Measurements from ENCODE around the gene NRXN3. TPM values are rescaled to one million over a fixed set of nuclear protein-coding genes. Genes with fewer than 3 reads are reported as not detected.

The NRXN3 gene
- total RNA-seq, result not detected

DNA sequence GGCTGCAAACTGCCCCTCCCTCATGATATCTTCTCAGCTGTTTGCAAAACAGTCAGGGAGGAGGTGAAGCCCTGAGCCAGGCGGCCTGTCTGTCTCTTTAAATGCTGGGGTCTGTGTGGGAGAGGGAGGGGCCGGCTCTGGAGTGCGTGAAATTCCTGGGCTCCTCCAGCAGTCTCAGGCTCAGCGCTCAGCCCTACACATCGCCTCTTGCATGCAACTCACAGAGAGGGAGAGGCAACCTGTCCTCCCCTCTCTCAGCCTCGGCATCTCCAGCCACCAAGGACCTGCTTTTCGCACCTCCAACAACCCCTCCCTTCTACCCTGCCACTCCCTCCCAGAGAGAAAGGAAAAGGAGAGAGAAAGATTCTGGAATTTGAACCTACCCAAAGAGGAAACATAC lies at the start of gene NRXN3:
TSS of gene NRXN3 (plus strand) at position 171 of the 400 bp plus-strand sequence. CDS start 72,721 bp downstream, outside the sequence.
- no peaks in the 10 kb centered on the region for H3K36me3 Mint-ChIP-seq (ENCODE audit: insufficient read depth in 2 of 2)
- no peak within 1 kb of the TSS for H3K4me3 Mint-ChIP-seq
- H3K27ac Mint-ChIP-seq, result no peak within 1 kb of the TSS
- H3K9me3 Mint-ChIP-seq, result peaks cover 1 to 2% of the 10 kb centered on the region in 2 donors
- no peaks in the 10 kb centered on the region for H3K4me1 Mint-ChIP-seq (ENCODE audit: low read depth)
- H3K27me3 Mint-ChIP-seq (ENCODE audit: low read depth), result peaks cover 30% of the 10 kb centered on the region
- ATAC-seq (replicated peaks in 1 of 2), result no peak
- no peak for DNase-seq

DNA sequence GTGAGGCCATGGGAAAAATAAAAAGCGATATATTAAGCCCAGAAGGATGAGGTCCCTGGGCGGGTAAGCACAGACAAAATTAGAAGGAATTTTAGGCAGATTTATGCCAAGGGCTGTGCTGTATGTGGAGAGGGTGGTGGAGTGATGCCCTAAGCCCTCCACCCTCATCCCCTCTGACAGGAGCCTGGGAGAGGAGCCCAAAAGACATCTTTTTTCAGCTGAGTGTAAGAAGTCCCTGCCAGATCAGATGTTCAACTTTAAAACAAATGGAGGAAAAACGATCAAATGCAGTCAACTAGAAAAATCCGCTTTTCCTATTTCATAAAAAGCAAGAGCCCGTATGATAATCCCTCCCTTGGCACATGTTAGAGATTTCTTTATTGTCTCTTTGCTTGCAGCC lies 47.7 kb upstream of the NRXN3 start:
- no peak for ATAC-seq (replicated peaks in 1 of 2)
- DNase-seq, result no peak
- H3K9me3 Mint-ChIP-seq, result peaks cover 0 to 2% of the 10 kb centered on the region in 2 donors
- no peak overlapping the region for H3K4me3 Mint-ChIP-seq
- no peaks in the 10 kb centered on the region for H3K4me1 Mint-ChIP-seq (ENCODE audit: low read depth)
- peaks cover 13% of the 10 kb centered on the region for H3K27me3 Mint-ChIP-seq (ENCODE audit: low read depth)
- no peaks in the 10 kb centered on the region for H3K36me3 Mint-ChIP-seq (ENCODE audit: insufficient read depth in 2 of 2)
- no peak overlapping the region for H3K27ac Mint-ChIP-seq

DNA sequence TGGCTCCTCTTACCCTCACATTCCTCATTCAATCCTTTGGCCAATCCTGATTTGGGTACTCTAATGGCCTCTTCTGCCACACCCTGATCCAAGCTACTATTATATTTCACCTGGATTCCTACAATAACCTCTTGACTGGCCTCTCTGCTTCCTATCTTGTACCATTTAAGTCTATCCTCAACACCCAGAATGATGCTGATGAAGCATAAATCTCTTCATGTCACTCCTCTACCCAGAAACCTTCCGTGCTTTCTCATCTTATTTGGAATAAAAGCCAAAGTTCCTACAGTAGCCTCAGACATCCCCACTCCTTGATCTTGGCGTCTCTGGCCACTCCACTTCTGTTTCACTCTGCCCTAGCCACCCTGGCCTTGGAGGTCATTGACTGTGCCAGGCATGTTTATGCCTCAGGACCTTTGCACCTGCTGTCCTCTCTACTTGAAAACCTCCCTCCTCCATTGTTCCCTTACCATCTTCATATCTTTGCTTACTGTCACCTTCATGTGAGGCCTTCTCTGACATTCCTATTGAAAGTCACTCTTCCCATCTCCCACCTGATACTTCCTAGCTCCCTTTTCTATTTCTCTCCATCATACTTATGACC lies 46.4 kb upstream of the NRXN3 start:
- H3K9me3 Mint-ChIP-seq, result peaks cover 0 to 2% of the 10 kb centered on the region in 2 donors
- DNase-seq (no peak), ATAC-seq (replicated peaks in 1 of 2) (no peak)
- no peak overlapping the region for H3K4me3 Mint-ChIP-seq
- no peaks in the 10 kb centered on the region for H3K36me3 Mint-ChIP-seq (ENCODE audit: insufficient read depth in 2 of 2)
- peaks cover 13% of the 10 kb centered on the region for H3K27me3 Mint-ChIP-seq (ENCODE audit: low read depth)
- no peak overlapping the region for H3K27ac Mint-ChIP-seq
- no peaks in the 10 kb centered on the region for H3K4me1 Mint-ChIP-seq (ENCODE audit: low read depth)

DNA sequence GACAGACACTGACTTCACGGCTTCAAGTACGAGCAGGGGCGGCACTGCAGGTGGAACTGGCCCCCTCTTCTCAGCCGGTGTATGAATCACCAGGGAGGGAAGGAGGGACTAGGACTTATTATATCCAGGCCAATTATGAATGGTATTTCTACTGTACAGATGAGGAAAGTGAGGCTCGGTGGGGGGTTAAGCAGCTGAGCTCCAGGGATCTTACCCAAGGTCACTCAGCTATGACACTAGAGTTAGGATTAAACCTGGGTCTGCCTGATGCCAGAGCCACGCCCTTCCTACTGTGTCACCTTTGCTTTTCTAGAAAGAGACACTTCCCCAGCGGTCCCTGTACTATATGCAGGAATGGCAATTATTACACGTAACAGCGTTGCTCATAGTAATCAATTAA lies 42.2 kb upstream of the NRXN3 start:
- Mint-ChIP-seq H3K27me3 (ENCODE audit: low read depth) (peaks cover 8% of the 10 kb centered on the region), H3K4me1 (ENCODE audit: low read depth) (no peaks in the 10 kb centered on the region), H3K4me3 (no peak overlapping the region), H3K27ac (no peak overlapping the region), H3K9me3 (peaks cover 0 to 2% of the 10 kb centered on the region in 2 donors), H3K36me3 (ENCODE audit: insufficient read depth in 2 of 2) (no peaks in the 10 kb centered on the region)
- ATAC-seq (replicated peaks in 1 of 2), result no peak
- DNase-seq, result no peak

DNA sequence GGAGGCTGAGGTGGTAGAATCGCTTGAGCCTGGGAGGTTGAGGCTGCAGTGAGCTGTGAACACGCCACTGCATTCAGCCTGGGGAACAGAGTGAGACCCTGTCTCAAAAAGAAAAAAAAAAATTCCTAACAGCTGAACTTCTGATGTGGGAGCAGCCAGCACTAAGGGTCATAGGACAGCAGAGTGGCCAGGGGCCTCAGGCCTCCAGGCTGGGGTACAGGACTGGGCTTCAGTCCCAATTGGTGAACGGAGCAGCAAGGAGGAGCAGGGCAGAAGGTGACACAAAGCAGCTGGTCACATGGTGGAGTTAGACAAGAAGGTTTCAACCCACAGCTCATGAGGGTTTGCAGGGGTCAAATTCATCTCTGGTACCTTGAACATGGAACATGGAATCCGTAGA lies 40.8 kb upstream of the NRXN3 start:
- no peak for DNase-seq
- no peaks in the 10 kb centered on the region for H3K9me3 Mint-ChIP-seq
- peaks cover 2% of the 10 kb centered on the region for H3K27me3 Mint-ChIP-seq (ENCODE audit: low read depth)
- no peak for ATAC-seq (replicated peaks in 1 of 2)
- H3K36me3 Mint-ChIP-seq (ENCODE audit: insufficient read depth in 2 of 2), result no peaks in the 10 kb centered on the region
- H3K4me1 Mint-ChIP-seq (ENCODE audit: low read depth), result no peaks in the 10 kb centered on the region
- no peak overlapping the region for H3K27ac Mint-ChIP-seq
- H3K4me3 Mint-ChIP-seq, result no peak overlapping the region

DNA sequence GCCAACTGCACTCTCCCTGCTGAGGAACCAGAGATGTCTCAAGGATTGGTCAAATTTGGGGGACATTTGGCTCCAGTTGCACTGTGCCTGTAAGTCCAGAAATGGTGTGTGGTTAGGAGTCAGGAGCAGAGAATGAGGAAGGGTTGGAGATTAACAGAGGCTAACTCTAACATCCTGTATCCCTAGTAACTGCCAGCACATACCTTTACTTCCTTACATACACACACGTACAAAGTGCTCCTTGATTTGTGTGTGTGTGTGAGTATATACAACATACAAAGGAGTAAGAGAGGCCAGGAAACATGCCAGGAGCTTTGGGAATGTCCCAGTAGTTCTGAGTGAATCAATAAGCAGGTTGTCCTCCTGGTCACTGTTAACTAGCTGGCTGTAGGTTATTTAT lies 39.8 kb upstream of the NRXN3 start:
- Mint-ChIP-seq H3K4me1 (ENCODE audit: low read depth) (peaks cover under 1% of the 10 kb centered on the region), H3K4me3 (no peak overlapping the region), H3K27ac (no peak overlapping the region), H3K36me3 (ENCODE audit: insufficient read depth in 2 of 2) (no peaks in the 10 kb centered on the region), H3K9me3 (no peaks in the 10 kb centered on the region), H3K27me3 (ENCODE audit: low read depth) (peaks cover 6% of the 10 kb centered on the region)
- no peak for ATAC-seq (replicated peaks in 1 of 2)
- DNase-seq, result no peak

DNA sequence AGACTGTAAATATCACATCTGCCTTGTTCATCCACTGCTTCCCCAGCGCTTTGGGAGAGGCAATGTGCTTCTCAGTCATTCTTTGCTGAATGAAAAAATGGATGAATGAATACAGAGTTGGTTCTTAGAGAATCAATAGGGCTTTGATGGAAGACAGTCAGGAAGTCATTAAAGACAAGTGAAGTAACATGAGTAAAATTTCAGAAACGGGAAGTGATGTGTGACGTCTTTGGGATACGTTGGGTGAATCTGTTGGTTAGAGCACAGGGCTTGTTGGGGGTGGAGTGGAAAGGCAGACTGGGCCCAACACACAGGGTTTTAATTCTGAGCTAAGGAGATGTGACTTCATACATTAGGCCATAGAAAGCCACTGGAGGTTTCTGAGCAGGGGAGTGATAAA lies 39.0 kb upstream of the NRXN3 start:
- Mint-ChIP-seq H3K4me3 (no peak overlapping the region), H3K9me3 (no peaks in the 10 kb centered on the region), H3K27me3 (ENCODE audit: low read depth) (peaks cover 6% of the 10 kb centered on the region), H3K36me3 (ENCODE audit: insufficient read depth in 2 of 2) (no peaks in the 10 kb centered on the region), H3K27ac (no peak overlapping the region), H3K4me1 (ENCODE audit: low read depth) (peaks cover 9% of the 10 kb centered on the region)
- no peak for ATAC-seq (replicated peaks in 1 of 2)
- DNase-seq, result no peak

DNA sequence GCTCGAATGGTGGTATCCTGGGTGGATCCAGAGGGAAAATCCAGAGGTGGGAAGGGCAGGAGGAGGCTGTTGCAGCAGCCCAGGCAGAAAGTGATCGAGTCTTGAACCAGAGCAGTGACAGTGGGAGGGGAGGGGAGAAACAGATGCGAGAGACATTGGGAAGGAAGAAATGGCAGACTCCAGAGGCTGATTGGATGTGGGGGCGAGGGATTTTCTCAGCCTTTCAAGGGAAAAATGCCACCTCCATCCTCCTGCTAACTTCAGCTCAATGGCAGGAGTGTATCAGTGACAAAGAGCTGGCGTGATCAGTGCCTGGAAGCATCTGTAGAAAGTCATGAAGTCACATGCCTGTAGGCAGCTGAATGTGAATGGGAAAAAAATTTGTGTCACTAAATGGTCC lies 38.6 kb upstream of the NRXN3 start:
- DNase-seq, result no peak
- H3K27me3 Mint-ChIP-seq (ENCODE audit: low read depth), result peaks cover 6% of the 10 kb centered on the region

DNA sequence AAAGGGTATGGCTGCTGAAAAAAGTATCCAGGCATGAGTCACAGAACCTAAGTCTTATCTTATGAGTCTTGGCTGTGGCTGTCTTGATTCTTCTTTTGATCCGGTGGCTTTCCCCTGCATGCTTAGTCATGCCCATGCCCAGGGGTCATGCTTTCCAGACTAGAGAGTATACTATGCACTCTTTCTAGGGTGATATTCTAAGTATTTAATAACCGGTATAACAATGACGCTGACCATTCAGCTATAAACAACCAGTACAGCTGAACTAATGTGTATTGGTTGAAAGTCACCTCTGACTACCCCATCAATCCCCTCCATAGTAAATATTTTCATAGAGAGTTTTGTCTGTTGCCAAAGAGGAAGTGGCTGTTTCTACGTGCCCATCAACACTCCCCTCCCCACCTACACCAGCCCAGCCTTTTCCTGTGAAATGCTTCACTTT lies 34.7 kb upstream of the NRXN3 start:
- no peaks in the 10 kb centered on the region for H3K36me3 Mint-ChIP-seq (ENCODE audit: insufficient read depth in 2 of 2)
- peaks cover 6% of the 10 kb centered on the region for H3K27me3 Mint-ChIP-seq (ENCODE audit: low read depth)
- no peak overlapping the region for H3K27ac Mint-ChIP-seq
- peaks cover 10% of the 10 kb centered on the region for H3K4me1 Mint-ChIP-seq (ENCODE audit: low read depth)
- H3K9me3 Mint-ChIP-seq, result no peaks in the 10 kb centered on the region
- no peak overlapping the region for H3K4me3 Mint-ChIP-seq
- ATAC-seq (replicated peaks in 1 of 2) (peak; percentile 78 to 88), DNase-seq (peak; percentile 11 to 13)

More for the DNA sequence above, 38.6 kb upstream of the NRXN3 start:
- Mint-ChIP-seq H3K4me3 (no peak overlapping the region), H3K36me3 (ENCODE audit: insufficient read depth in 2 of 2) (no peaks in the 10 kb centered on the region), H3K4me1 (ENCODE audit: low read depth) (peaks cover 10% of the 10 kb centered on the region), H3K27ac (no peak overlapping the region), H3K9me3 (no peaks in the 10 kb centered on the region)
- ATAC-seq (replicated peaks in 1 of 2), result no peak

DNA sequence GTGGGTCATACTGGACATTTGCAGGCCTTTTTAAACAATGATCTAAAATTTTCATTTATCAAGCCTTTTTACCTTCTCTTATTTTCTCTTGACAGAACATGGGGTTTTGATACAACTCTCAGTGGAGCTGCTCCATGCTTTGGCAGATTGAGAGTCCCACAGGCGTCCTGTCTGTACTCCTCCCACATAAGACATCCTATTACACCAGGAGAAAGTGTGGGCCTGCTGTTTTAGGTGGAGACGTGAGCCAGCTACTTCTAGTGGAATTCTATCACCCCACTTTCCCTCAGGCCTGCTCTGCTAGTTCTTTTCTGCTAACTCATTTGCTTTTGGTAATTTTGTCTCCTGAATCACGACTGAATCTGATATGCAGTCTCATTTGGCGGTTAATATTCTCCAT lies 33.5 kb upstream of the NRXN3 start:
- Mint-ChIP-seq H3K27me3 (ENCODE audit: low read depth) (peaks cover 6% of the 10 kb centered on the region), H3K9me3 (no peaks in the 10 kb centered on the region), H3K27ac (no peak overlapping the region), H3K36me3 (ENCODE audit: insufficient read depth in 2 of 2) (no peaks in the 10 kb centered on the region), H3K4me1 (ENCODE audit: low read depth) (peaks cover 10% of the 10 kb centered on the region), H3K4me3 (no peak overlapping the region)
- DNase-seq, result no peak
- no peak for ATAC-seq (replicated peaks in 1 of 2)

DNA sequence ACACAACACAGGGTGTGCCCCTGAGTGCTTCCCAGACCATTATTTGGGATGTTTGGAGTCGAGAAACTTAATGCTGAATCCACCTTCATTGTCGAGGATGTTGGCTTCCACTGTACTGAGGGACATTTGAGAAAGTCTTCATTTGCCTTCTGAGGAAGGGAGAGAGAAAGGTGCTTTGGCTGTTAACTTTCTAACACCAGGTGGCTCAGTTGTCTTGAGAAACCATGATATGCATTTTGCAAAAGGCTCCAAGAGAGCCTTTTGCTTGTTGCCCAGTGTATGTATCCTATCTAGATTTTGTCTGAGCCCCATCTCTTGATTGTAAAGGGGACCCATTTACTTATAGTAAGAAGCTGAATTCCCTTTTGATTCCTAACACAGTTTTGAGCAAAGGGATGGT lies 28.6 kb upstream of the NRXN3 start:
- Mint-ChIP-seq H3K9me3 (no peaks in the 10 kb centered on the region), H3K36me3 (ENCODE audit: insufficient read depth in 2 of 2) (no peaks in the 10 kb centered on the region), H3K4me3 (no peak overlapping the region), H3K27me3 (ENCODE audit: low read depth) (no peaks in the 10 kb centered on the region), H3K27ac (no peak overlapping the region), H3K4me1 (ENCODE audit: low read depth) (no peaks in the 10 kb centered on the region)
- ATAC-seq (replicated peaks in 1 of 2), result no peak
- no peak for DNase-seq

DNA sequence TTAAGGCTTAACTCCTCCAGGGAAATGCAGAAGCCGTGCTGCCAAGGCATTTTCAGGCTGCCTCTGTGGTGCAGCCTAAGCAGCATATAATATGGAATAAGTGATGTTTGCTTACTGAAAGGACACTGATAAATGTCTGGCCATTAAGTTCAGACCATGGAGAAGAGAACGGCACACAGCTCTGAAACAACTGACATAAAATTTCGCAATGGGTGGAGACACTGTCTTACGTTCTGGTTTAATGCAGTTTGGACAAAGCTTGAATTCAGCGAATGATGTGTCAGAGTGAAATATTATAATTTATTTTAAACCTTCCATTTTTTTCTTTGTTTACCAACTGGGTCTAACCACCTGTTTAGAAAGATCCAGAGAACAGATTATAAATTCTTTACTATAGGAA lies 27.2 kb upstream of the NRXN3 start:
- H3K27me3 Mint-ChIP-seq (ENCODE audit: low read depth), result peaks cover 2% of the 10 kb centered on the region
- no peak overlapping the region for H3K4me3 Mint-ChIP-seq
- no peak overlapping the region for H3K27ac Mint-ChIP-seq
- no peak for DNase-seq
- peak in 1 of 2 donors; percentile 20 for ATAC-seq (replicated peaks in 1 of 2)
- H3K36me3 Mint-ChIP-seq (ENCODE audit: insufficient read depth in 2 of 2), result no peaks in the 10 kb centered on the region
- no peaks in the 10 kb centered on the region for H3K4me1 Mint-ChIP-seq (ENCODE audit: low read depth)
- no peaks in the 10 kb centered on the region for H3K9me3 Mint-ChIP-seq

DNA sequence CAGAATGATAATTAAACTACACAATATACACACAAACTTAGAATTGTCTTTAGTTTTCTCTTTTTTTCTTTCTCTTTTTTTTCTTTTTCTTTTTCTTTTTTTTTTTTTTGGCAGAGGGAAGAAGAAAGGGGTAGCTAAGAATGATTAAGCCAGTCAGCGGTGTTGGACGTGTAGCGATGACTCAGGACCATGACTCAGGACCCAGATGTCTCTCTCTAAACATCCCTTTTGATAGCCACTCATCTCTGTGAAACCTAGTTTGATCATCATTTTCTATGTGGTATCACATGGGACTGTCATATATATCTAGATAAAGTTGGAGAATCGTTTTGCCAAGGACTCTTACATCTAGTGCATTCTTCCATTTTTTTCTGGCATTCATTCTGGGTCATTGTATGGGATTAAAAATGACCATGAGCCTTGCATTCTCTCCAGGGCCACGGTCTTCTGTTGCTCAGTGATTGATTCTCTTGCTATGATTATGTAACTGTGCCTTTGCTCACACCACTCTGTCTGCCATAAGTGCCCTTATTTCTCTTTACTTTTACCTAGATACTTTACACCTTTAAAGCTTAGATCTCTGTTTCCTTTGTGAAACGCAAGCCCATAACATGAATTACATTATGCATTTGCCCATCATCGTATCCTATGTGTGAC lies 26.6 kb upstream of the NRXN3 start:
- no peaks in the 10 kb centered on the region for H3K4me1 Mint-ChIP-seq (ENCODE audit: low read depth)
- peak; percentile 3 to 15 for DNase-seq
- ATAC-seq (replicated peaks in 1 of 2), result peak; percentile 75 to 93

More for the DNA sequence above, 26.6 kb upstream of the NRXN3 start:
- Mint-ChIP-seq H3K36me3 (ENCODE audit: insufficient read depth in 2 of 2) (no peaks in the 10 kb centered on the region), H3K27ac (no peak overlapping the region), H3K4me3 (no peak overlapping the region), H3K9me3 (no peaks in the 10 kb centered on the region), H3K27me3 (ENCODE audit: low read depth) (peaks cover 6% of the 10 kb centered on the region)
